ENCODE measurements around the gene AP2S1.

DNA sequence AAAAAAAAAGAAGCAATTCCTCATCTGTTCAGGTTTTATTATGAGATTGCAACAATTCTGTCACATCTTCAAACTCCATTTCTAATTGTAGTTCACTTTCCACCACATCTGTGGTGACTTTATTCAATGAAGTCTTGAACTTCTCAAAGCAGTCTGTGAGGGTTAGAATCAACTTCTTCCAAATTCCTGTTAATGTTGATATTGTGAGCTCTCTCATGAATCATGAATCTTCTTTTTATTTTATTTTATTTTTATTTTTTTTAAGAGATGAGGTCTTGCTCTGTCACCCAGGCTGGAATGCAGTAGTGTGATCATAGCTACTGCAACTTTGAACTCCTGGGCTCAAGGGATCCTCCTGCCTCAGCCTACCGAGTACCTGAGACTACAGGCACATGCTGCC lies 29.8 kb upstream of the AP2S1 start:
- TF ChIP-seq SIN3A (IDR thresholded peaks at IDR 0.05; ENCODE audit: borderline replicate concordance, insufficient read depth, low read depth, low read length) (no peak), POLR2AphosphoS5 (IDR thresholded peaks at IDR 0.05; ENCODE audit: low read depth, low read length) (no peak), TCF7L2 (IDR thresholded peaks at IDR 0.05; ENCODE audit: low read depth, low read length) (no peak)
- TF ChIP-seq, protein P1, sequence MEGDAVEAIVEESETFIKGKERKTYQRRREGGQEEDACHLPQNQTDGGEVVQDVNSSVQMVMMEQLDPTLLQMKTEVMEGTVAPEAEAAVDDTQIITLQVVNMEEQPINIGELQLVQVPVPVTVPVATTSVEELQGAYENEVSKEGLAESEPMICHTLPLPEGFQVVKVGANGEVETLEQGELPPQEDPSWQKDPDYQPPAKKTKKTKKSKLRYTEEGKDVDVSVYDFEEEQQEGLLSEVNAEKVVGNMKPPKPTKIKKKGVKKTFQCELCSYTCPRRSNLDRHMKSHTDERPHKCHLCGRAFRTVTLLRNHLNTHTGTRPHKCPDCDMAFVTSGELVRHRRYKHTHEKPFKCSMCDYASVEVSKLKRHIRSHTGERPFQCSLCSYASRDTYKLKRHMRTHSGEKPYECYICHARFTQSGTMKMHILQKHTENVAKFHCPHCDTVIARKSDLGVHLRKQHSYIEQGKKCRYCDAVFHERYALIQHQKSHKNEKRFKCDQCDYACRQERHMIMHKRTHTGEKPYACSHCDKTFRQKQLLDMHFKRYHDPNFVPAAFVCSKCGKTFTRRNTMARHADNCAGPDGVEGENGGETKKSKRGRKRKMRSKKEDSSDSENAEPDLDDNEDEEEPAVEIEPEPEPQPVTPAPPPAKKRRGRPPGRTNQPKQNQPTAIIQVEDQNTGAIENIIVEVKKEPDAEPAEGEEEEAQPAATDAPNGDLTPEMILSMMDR (IDR thresholded peaks at IDR 0.05): no peak

Data from Panc1 (cell line).